AG10803 (cell line): ENCODE results near the gene STARD13.

Experiments used
- DNase-seq: peaks from one replicate; pipeline ENCODE4 v3.0.0; 2010; ENCODE audit warnings: low read depth
- H3K4me3 ChIP-seq: 2 replicates; pipeline ENCODE4 v1.5.1; 2011; ENCODE audit warnings: mild to moderate bottlenecking, low read length, control low read depth
- CTCF ChIP-seq: conservative IDR thresholded peaks from 2 replicates; pipeline ENCODE4 v1.5.1; 2011; ENCODE audit warnings: mild to moderate bottlenecking, low read length, control low read depth, inconsistent platforms

The STARD13 gene

GRCh38 chr13:33256148-33256840, 29.3 kb downstream of the STARD13 start:
- TF ChIP-seq CTCF: no peak
- H3K4me3 ChIP-seq: no peak overlapping the region

GRCh38 chr13:33252135-33252534, 33.4 kb downstream of the STARD13 start:
- no peak for DNase-seq
- TF ChIP-seq CTCF: no peak
- H3K4me3 ChIP-seq: no peak overlapping the region

More at GRCh38 chr13:33256148-33256840, 29.3 kb downstream of the STARD13 start:
- no peak for DNase-seq

GRCh38 chr13:33251131-33251661, 34.4 kb downstream of the STARD13 start:
- no peak for TF ChIP-seq CTCF
- H3K4me3 ChIP-seq: no peak overlapping the region
- peak; percentile 98 for DNase-seq

DNA sequence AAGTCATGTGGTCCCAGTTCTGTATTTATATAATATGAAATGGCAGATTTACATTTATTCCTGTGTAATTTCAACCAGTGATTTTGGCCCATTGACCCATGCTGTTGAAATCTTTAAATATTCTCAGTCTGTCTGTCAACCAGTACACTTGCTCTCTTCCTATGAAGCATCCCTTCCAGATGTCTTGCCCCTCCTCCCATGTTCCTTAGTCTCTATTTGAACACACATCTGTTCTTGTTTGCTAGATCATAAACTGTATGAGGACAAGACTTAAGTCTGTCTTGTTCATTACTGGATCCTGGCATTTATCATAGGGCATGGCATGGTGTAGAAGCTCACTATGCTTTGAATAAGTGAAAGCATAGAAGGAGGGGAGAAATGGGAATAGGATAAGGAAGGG, 34.9 kb downstream of the STARD13 start:
- peak; percentile 67 for DNase-seq
- no peak overlapping the region for H3K4me3 ChIP-seq
- TF ChIP-seq CTCF: no peak

DNA sequence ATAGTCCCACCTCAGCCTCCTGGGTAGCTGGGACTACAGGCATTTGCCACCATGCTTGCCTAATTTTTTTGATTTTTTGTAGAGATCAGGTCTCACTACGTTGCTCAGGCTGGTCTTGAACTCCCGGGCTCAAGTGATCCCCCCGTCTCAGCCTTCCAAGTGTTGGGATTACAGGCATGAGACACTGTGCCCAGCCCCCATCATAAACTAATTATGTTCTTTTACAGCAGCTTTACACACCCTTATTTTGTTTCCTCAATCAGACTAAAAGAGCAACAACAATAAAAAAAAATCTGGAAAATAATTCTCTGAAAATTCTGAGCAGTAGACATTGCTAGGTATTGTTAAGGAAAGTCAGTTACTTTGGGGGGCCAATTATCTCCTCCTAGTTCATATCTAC, 35.7 kb downstream of the STARD13 start:
- no peak overlapping the region for H3K4me3 ChIP-seq
- no peak for DNase-seq
- no peak for TF ChIP-seq CTCF

DNA sequence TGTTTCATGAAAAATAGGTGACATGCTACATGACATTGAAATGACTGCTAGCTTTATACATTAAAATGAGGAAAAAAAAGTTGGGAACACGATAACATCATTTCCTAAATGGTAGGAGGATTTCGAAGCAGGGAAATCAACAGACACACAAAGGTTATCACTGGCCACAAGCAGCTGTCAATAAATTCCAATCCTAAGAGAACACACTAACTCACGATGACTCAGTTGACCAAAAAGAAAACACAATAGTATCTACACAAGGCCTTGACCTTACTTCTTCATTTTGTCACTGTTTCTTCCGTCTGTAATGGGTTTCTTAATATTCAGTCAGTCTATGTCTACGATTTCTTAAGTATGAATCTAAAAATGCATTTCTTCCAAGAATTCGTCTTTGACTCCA, 36.5 kb downstream of the STARD13 start:
- no peak overlapping the region for H3K4me3 ChIP-seq
- no peak for TF ChIP-seq CTCF
- peak; percentile 30 for DNase-seq

GRCh38 chr13:33245505-33246158, 39.9 kb downstream of the STARD13 start:
- no peak for DNase-seq
- H3K4me3 ChIP-seq: no peak overlapping the region
- no peak for TF ChIP-seq CTCF
